ENCODE results near the gene USF2.

- TF ChIP-seq, protein P1, sequence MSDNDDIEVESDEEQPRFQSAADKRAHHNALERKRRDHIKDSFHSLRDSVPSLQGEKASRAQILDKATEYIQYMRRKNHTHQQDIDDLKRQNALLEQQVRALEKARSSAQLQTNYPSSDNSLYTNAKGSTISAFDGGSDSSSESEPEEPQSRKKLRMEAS (IDR thresholded peaks at IDR 0.05) = no peak
- TF ChIP-seq CTCF (IDR thresholded peaks at IDR 0.05) = no peak
- no peak for TF ChIP-seq POLR2A (IDR thresholded peaks at IDR 0.05; ENCODE audit: low read length)
- TF ChIP-seq RAD21 (conservative IDR thresholded peaks at IDR 0.05 in 1 of 2, IDR thresholded peaks at IDR 0.05 in 1 of 2) = no peak
- no peak for TF ChIP-seq SREBF2 (IDR thresholded peaks at IDR 0.05)
- TF ChIP-seq ZSCAN20 (CRISPR knock-in tag; IDR thresholded peaks at IDR 0.05) = no peak
- TF ChIP-seq CHD4 (IDR thresholded peaks at IDR 0.05; ENCODE audit: borderline replicate concordance) = no peak
These were observed 27.2 kb downstream of the USF2 start for GRCh38 chr19:35295792-35296462.

Measured in A549 (cell line).